ENCODE results near the gene RIPPLY3. TPM values are rescaled to one million over a fixed set of nuclear protein-coding genes. Genes with fewer than 3 reads are reported as not detected.

Gene RIPPLY3
- total RNA-seq, 1 experiment from 2014 or later, result not detected

- ATAC-seq (peak; percentile 43), DNase-seq (ENCODE audit: low read depth, low spot score) (no peak)
- Histone ChIP-seq H3K4me3 (replicated peaks in 1 of 2; ENCODE audit: low read depth in 1 of 2, low read length in 2 of 2) (peak overlapping the region; percentile 59 to 63), H2AFZ (ENCODE audit: low read depth, low read length, poor library complexity, severe bottlenecking) (no peak overlapping the region), H3K27ac (ENCODE audit: low read depth, low read length) (peak overlapping the region; percentile 53), H3K27me3 (ENCODE audit: insufficient read depth, low read length) (no peaks in the 10 kb centered on the region), H3K9me2 (ENCODE audit: insufficient read depth) (no peaks in the 10 kb centered on the region), H3K4me1 (ENCODE audit: control insufficient read depth in 1 of 2, insufficient read depth in 2 of 2, low read length in 2 of 2) (peaks cover 11 to 18% of the 10 kb centered on the region in 2 experiments), H3K36me3 (ENCODE audit: control insufficient read depth in 1 of 2, insufficient read depth in 2 of 2, low read length in 2 of 2) (peaks cover 0 to 3% of the 10 kb centered on the region in 2 experiments; a peak in 1 of 4 replicates), H3K79me2 (ENCODE audit: insufficient read depth, low read length) (peaks cover 16% of the 10 kb centered on the region), H3K9ac (ENCODE audit: low read length) (peak overlapping the region; percentile 71), H3K9me3 (ENCODE audit: control insufficient read depth in 1 of 2, insufficient read depth in 1 of 2, low read depth in 1 of 2, low read length in 2 of 2) (no peaks in the 10 kb centered on the region), H3K4me2 (ENCODE audit: low read length) (peak overlapping the region; percentile 77), H4K20me1 (ENCODE audit: insufficient read depth) (no peaks in the 10 kb centered on the region)
- intact Hi-C loops (cut with micrococcal nuclease), result no loop called here
- POLR2A ChIA-PET, result interaction anchor here (1.0 kb wide), 3 partner anchors 10 to 104 kb away, joined by 3 to 7 read pairs (median 3); no protein-coding TSS in a partner anchor
- CTCF ChIA-PET, result interaction anchor here (1.0 to 4.2 kb wide), 4 partner anchors 10 to 337 kb away, joined by 3 to 21 read pairs (median 4); no protein-coding TSS in a partner anchor
- BruUV-seq (replicated peaks), result TSS peak; percentile 75
- RAD21 ChIA-PET (ENCODE audit: low non-redundant PET in 1 of 2, low total read pairs in 2 of 2, uncharacterized antibody in 2 of 2, unreplicated experiment in 2 of 2), result no interaction called here
- TF ChIP-seq JUND (IDR thresholded peaks at IDR 0.05), result no peak
- no peak for TF ChIP-seq ZBTB33 (IDR thresholded peaks at IDR 0.05; ENCODE audit: extremely low read depth, insufficient replicate concordance, low read length)
- no peak for TF ChIP-seq SIN3A (IDR thresholded peaks at IDR 0.05; ENCODE audit: low read depth)
- TF ChIP-seq RAD21 (IDR thresholded peaks at IDR 0.05; ENCODE audit: low read depth), result no peak
- TF ChIP-seq POLR2AphosphoS5 (IDR thresholded peaks at IDR 0.05; ENCODE audit: low read depth, low read length), result no peak; the same call in 1 of the 2 replicates
- 0 out of 2 replicates have a peak, but pooled peaks have one; percentile 23 for TF ChIP-seq EGR1 (IDR thresholded peaks at IDR 0.05; ENCODE audit: low read depth)
- TF ChIP-seq ZFX (IDR thresholded peaks at IDR 0.05), result no peak
- TF ChIP-seq EZH2 (IDR thresholded peaks at IDR 0.05), result no peak
Observed at GRCh38 chr21:36966821-36967768, 39.4 kb upstream of the RIPPLY3 start.

Data from HCT116 (cell line).